HepG2 (cell line): Measurements from ENCODE around the gene CCL23. TPM values are rescaled to one million over a fixed set of nuclear protein-coding genes. Genes with fewer than 3 reads are reported as not detected.

Source experiments
- BCL3 ChIP-seq: sonication (generic); formaldehyde crosslinking; IDR thresholded peaks from 2 replicates; pipeline ENCODE4 v1.5.1; 2020; ENCODE audit warnings: mild to moderate bottlenecking, missing genetic modification reagents, moderate library complexity
- EEA1 ChIP-seq: sonication (generic); formaldehyde crosslinking; IDR thresholded peaks from 2 replicates; pipeline ENCODE4 v1.5.1; 2020; ENCODE audit warnings: mild to moderate bottlenecking, missing genetic modification reagents, borderline replicate concordance
- EHMT2 ChIP-seq: fragments of 200-600 bp; sonication (generic); IDR thresholded peaks from 2 replicates; pipeline ENCODE4 v1.7.0; 2017; ENCODE audit warnings: antibody characterized with exemption, low read depth, low read length, borderline replicate concordance
- ELF1 ChIP-seq: sonication (generic); formaldehyde crosslinking; IDR thresholded peaks from 2 replicates; pipeline ENCODE4 v1.4.0; 2020; ENCODE audit warnings: missing genetic modification reagents
- HOXA3 ChIP-seq: sonication (generic); formaldehyde crosslinking; IDR thresholded peaks from 2 replicates; pipeline ENCODE4 v1.5.0; 2020; ENCODE audit warnings: missing genetic modification reagents
- MED1 ChIP-seq: sonication (generic); formaldehyde crosslinking; IDR thresholded peaks from 2 replicates; pipeline ENCODE4 v1.4.0; 2020; ENCODE audit warnings: missing genetic modification reagents
- NR2F1 ChIP-seq, 2 experiments: fragments of 450-650 bp in 1 of 2; formaldehyde crosslinking in 1 of 2; IDR thresholded peaks; 2 replicates each; pipeline versions ENCODE4 v1.5.0 to v1.6.1; 2016 to 2020; ENCODE audit warnings: mild to moderate bottlenecking in 1 of 2, missing compliant biosample characterization in 1 of 2, missing genetic modification reagents in 1 of 2, moderate library complexity in 1 of 2
- PPARG ChIP-seq: conservative IDR thresholded peaks from 2 replicates; pipeline ENCODE4 v1.6.1; 2016; ENCODE audit warnings: missing biosample characterization, missing genetic modification reagents
- REL ChIP-seq: sonication (generic); formaldehyde crosslinking; conservative IDR thresholded peaks from 2 replicates; pipeline ENCODE4 v1.8.0; 2022; ENCODE audit warnings: mild to moderate bottlenecking, missing genetic modification reagents, moderate library complexity
- TBL1XR1 ChIP-seq: fragments of 150-350 bp; IDR thresholded peaks from 2 replicates; pipeline ENCODE4 v1.6.1; 2014; ENCODE audit warnings: borderline replicate concordance, low read length; ENCODE audit not compliant: partially characterized antibody
- TSC22D2 ChIP-seq: sonication (generic); formaldehyde crosslinking; IDR thresholded peaks from 2 replicates; pipeline ENCODE4 v1.5.1; 2020; ENCODE audit warnings: missing genetic modification reagents, mild to moderate bottlenecking, borderline replicate concordance
- ZBTB14 ChIP-seq: sonication (generic); formaldehyde crosslinking; IDR thresholded peaks from 2 replicates; pipeline ENCODE4 v1.4.0; 2020; ENCODE audit warnings: missing genetic modification reagents
- ZNF30 ChIP-seq: sonication (generic); formaldehyde crosslinking; IDR thresholded peaks from 2 replicates; pipeline ENCODE4 v1.5.0; 2020; ENCODE audit warnings: mild to moderate bottlenecking, missing genetic modification reagents
- ZNF333 ChIP-seq: sonication (generic); formaldehyde crosslinking; IDR thresholded peaks from 2 replicates; pipeline ENCODE4 v1.4.0; 2020; ENCODE audit warnings: mild to moderate bottlenecking, missing genetic modification reagents, borderline replicate concordance
- ZSCAN5A ChIP-seq: sonication (generic); formaldehyde crosslinking; IDR thresholded peaks from 2 replicates; pipeline ENCODE4 v1.8.0; 2022; ENCODE audit warnings: mild to moderate bottlenecking, missing genetic modification reagents, borderline replicate concordance
- polyA plus RNA-seq, 8 experiments: library from polyadenylated mRNA; depleted of rRNA in 3 of 8; stranded (reverse) in 7 of 8; unstranded in 1 of 8; fragments of >200 nt; fragmentation: Illumina TruSeq in 4 of 8; extraction: Trizol in 4 of 8; gene quantifications; 2 replicates each; pipeline versions ENCODE4 v1.2.1 to v1.2.3, GENCODE V29; 2011 to 2016; ENCODE audit warnings: low read depth in 4 of 8, missing spikeins in 1 of 8, mixed read lengths in 1 of 8; ENCODE audit not compliant: insufficient read depth in 1 of 8
- total RNA-seq, 5 experiments: library from RNA; depleted of rRNA; stranded (reverse); fragments of >200 nt; fragmentation: Illumina TruSeq; extraction: Trizol; gene quantifications; 2 replicates each; pipeline ENCODE4 v1.2.3, GENCODE V29; 2016; ENCODE audit warnings: low read depth in 1 of 5
- TF ChIP-seq, protein P1 (sequence below): sonication (generic); formaldehyde crosslinking; IDR thresholded peaks from 2 replicates; pipeline ENCODE4 v1.5.1; 2020; ENCODE audit warnings: mild to moderate bottlenecking, missing genetic modification reagents, borderline replicate concordance
- TF ChIP-seq, protein P2 (sequence below): sonication (generic); formaldehyde crosslinking; IDR thresholded peaks from 2 replicates; pipeline ENCODE4 v1.4.0; 2020; ENCODE audit warnings: missing genetic modification reagents

CCL23 gene
- total and polyA plus RNA-seq, 2 of the 13 experiments (the other 11 are each of a cell fraction or from before 2014, with no cell fraction given) = not detected

DNA sequence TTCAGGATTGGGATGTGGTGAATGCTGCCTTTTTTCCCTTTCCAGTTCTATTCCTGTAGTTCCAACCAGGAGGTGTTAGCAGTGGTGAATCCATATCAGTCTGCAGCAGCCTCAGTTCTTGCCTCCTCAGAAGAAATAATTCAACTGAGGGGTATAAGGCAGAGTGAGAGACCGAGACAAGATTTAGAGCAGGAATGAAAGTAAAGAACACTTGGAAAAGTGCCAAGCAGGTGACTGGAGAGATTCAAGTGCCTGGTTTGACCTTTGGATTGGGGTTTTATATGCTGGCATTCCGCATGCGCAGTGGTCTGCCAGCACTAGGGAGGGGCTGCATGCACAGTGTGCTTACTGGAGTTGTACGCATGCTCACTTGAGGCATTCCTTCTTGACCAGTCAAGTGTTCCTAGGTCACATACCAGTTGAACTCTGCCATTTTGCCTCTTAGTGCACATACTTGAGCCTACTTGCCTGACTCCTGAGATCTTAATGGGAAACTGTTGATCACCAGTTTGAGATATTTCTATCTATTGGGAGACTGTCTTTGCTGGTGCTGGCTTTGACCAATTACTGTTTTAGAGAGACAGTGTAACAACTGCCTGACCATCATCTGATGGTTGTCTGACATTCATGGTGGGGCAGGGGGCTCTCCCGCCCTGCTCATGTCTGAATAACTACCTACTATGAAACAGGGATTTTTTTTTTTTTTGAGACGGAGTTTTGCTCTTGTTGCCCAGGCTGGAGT lies 15.7 kb downstream of the CCL23 start (continued):
- TF ChIP-seq NR2F1 (CRISPR knock-in tag; IDR thresholded peaks at IDR 0.05) (peak; percentile 43 to 45; a peak in 1 of 4 replicates), ELF1 (peak; percentile 8), ZNF30 (CRISPR knock-in tag) (no peak), HOXA3 (CRISPR knock-in tag) (peak; percentile 14; the same call in 1 of the 2 replicates), TBL1XR1 (no peak), ZBTB14 (CRISPR knock-in tag) (no peak), PPARG (CRISPR knock-in tag) (no peak; the same call in 1 of the 2 replicates), BCL3 (CRISPR knock-in tag) (no peak), TSC22D2 (CRISPR knock-in tag) (peak; percentile 48; the same call in 1 of the 2 replicates), MED1 (peak; percentile 65; the same call in 1 of the 2 replicates), ZNF333 (no peak), EHMT2 (0 out of 2 replicates have a peak, but pooled peaks have one; percentile 30), ZSCAN5A (CRISPR knock-in tag) (0 out of 2 replicates have a peak, but pooled peaks have one; percentile 71), EEA1 (CRISPR knock-in tag) (0 out of 2 replicates have a peak, but pooled peaks have one; percentile 41), REL (CRISPR knock-in tag) (no peak)
- TF ChIP-seq, protein P1, sequence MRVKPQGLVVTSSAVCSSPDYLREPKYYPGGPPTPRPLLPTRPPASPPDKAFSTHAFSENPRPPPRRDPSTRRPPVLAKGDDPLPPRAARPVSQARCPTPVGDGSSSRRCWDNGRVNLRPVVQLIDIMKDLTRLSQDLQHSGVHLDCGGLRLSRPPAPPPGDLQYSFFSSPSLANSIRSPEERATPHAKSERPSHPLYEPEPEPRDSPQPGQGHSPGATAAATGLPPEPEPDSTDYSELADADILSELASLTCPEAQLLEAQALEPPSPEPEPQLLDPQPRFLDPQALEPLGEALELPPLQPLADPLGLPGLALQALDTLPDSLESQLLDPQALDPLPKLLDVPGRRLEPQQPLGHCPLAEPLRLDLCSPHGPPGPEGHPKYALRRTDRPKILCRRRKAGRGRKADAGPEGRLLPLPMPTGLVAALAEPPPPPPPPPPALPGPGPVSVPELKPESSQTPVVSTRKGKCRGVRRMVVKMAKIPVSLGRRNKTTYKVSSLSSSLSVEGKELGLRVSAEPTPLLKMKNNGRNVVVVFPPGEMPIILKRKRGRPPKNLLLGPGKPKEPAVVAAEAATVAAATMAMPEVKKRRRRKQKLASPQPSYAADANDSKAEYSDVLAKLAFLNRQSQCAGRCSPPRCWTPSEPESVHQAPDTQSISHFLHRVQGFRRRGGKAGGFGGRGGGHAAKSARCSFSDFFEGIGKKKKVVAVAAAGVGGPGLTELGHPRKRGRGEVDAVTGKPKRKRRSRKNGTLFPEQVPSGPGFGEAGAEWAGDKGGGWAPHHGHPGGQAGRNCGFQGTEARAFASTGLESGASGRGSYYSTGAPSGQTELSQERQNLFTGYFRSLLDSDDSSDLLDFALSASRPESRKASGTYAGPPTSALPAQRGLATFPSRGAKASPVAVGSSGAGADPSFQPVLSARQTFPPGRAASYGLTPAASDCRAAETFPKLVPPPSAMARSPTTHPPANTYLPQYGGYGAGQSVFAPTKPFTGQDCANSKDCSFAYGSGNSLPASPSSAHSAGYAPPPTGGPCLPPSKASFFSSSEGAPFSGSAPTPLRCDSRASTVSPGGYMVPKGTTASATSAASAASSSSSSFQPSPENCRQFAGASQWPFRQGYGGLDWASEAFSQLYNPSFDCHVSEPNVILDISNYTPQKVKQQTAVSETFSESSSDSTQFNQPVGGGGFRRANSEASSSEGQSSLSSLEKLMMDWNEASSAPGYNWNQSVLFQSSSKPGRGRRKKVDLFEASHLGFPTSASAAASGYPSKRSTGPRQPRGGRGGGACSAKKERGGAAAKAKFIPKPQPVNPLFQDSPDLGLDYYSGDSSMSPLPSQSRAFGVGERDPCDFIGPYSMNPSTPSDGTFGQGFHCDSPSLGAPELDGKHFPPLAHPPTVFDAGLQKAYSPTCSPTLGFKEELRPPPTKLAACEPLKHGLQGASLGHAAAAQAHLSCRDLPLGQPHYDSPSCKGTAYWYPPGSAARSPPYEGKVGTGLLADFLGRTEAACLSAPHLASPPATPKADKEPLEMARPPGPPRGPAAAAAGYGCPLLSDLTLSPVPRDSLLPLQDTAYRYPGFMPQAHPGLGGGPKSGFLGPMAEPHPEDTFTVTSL (CRISPR knock-in tag) = 0 out of 2 replicates have a peak, but pooled peaks have one; percentile 23
- TF ChIP-seq, protein P2, sequence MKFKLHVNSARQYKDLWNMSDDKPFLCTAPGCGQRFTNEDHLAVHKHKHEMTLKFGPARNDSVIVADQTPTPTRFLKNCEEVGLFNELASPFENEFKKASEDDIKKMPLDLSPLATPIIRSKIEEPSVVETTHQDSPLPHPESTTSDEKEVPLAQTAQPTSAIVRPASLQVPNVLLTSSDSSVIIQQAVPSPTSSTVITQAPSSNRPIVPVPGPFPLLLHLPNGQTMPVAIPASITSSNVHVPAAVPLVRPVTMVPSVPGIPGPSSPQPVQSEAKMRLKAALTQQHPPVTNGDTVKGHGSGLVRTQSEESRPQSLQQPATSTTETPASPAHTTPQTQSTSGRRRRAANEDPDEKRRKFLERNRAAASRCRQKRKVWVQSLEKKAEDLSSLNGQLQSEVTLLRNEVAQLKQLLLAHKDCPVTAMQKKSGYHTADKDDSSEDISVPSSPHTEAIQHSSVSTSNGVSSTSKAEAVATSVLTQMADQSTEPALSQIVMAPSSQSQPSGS = peak; percentile 59; the same call in 1 of the 2 replicates
